HCT116 (cell line): ENCODE measurements around the gene FAM234B.

Source experiments
- CEBPB ChIP-seq: IDR thresholded peaks from 2 replicates; pipeline ENCODE4 v1.6.1; 2012; ENCODE audit warnings: low read depth
- EZH2 ChIP-seq: fragments of 200-600 bp; sonication (generic); IDR thresholded peaks from 2 replicates; pipeline ENCODE4 v1.6.1; 2017; ENCODE audit warnings: antibody characterized with exemption, mixed run types
- EZH2phosphoT487 ChIP-seq: fragments of 200-600 bp; IDR thresholded peaks from 2 replicates; pipeline ENCODE4 v1.6.1; 2018; ENCODE audit warnings: antibody characterized with exemption, borderline replicate concordance
- JUND ChIP-seq: IDR thresholded peaks from 2 replicates; pipeline ENCODE4 v1.6.1; 2012
- POLR2A ChIP-seq: IDR thresholded peaks from 2 replicates; pipeline ENCODE4 v1.7.0; 2011; ENCODE audit warnings: borderline replicate concordance; ENCODE audit not compliant: insufficient read depth, insufficient read length; ENCODE audit errors: extremely low read depth
- POLR2AphosphoS5 ChIP-seq: IDR thresholded peaks from 2 replicates; pipeline ENCODE4 v1.6.1; 2011; ENCODE audit warnings: mild to moderate bottlenecking, low read depth, low read length, moderate library complexity
- RAD21 ChIP-seq: IDR thresholded peaks from 2 replicates; pipeline ENCODE4 v1.6.1; 2012; ENCODE audit warnings: low read depth, mild to moderate bottlenecking
- SP1 ChIP-seq: IDR thresholded peaks from 2 replicates; pipeline ENCODE4 v1.6.1; 2012; ENCODE audit warnings: low read depth
- TCF7L2 ChIP-seq: IDR thresholded peaks from 2 replicates; pipeline ENCODE4 v1.7.0; 2011; ENCODE audit warnings: borderline replicate concordance, inconsistent platforms; ENCODE audit not compliant: insufficient read depth, insufficient read length; ENCODE audit errors: extremely low read depth
- ZNF274 ChIP-seq: fragments of 200-500 bp; sonication (Bioruptor generic); IDR thresholded peaks from 2 replicates; pipeline ENCODE4 v1.6.1; 2014; ENCODE audit warnings: mild to moderate bottlenecking, low read depth, low read length, inconsistent platforms
- TF ChIP-seq, protein P1 (sequence below): IDR thresholded peaks from 2 replicates; pipeline ENCODE4 v1.6.1; 2012
- TF ChIP-seq, protein P2 (sequence below), 3 experiments: fragments of 200-600 bp in 1 of 3; sonication (generic) in 1 of 3; IDR thresholded peaks in 2 of 3; conservative IDR thresholded peaks in 1 of 3; 2 replicates each; pipeline ENCODE4 v1.5.1; 2012 to 2017; ENCODE audit warnings: low read depth in 2 of 3, low read length in 2 of 3, antibody characterized with exemption in 1 of 3, borderline replicate concordance in 1 of 3, control low read depth in 1 of 3, mild to moderate bottlenecking in 1 of 3, mixed read lengths in 1 of 3, mixed run types in 1 of 3, moderate library complexity in 1 of 3; ENCODE audit not compliant: insufficient read depth in 1 of 3
- TF ChIP-seq, protein P3 (sequence below): IDR thresholded peaks from 2 replicates; pipeline ENCODE4 v1.6.1; 2012; ENCODE audit warnings: low read depth

DNA sequence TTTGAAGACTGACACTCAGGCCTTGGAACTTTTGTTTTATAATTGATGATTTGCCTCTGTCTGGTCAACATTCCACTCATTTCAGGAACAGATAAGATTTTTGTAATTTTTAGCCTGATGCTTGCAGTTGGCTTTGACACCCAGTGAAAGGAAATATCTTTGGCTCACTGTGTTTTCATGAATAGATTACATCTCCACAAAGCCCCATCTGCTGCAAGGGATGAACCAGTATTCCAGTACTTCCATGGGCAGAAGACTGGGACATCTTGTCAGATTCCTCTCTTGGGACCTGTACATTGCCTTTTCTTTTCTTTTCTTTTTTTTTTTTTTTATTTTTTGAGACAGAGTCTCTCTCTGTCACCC lies 30.9 kb downstream of the FAM234B start:
- TF ChIP-seq SP1 (no peak), POLR2A (no peak), EZH2phosphoT487 (no peak), POLR2AphosphoS5 (no peak), CEBPB (no peak), RAD21 (no peak), EZH2 (no peak), JUND (no peak), TCF7L2 (no peak), ZNF274 (no peak)
- TF ChIP-seq, protein P1, sequence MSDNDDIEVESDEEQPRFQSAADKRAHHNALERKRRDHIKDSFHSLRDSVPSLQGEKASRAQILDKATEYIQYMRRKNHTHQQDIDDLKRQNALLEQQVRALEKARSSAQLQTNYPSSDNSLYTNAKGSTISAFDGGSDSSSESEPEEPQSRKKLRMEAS: no peak
- TF ChIP-seq, protein P2, sequence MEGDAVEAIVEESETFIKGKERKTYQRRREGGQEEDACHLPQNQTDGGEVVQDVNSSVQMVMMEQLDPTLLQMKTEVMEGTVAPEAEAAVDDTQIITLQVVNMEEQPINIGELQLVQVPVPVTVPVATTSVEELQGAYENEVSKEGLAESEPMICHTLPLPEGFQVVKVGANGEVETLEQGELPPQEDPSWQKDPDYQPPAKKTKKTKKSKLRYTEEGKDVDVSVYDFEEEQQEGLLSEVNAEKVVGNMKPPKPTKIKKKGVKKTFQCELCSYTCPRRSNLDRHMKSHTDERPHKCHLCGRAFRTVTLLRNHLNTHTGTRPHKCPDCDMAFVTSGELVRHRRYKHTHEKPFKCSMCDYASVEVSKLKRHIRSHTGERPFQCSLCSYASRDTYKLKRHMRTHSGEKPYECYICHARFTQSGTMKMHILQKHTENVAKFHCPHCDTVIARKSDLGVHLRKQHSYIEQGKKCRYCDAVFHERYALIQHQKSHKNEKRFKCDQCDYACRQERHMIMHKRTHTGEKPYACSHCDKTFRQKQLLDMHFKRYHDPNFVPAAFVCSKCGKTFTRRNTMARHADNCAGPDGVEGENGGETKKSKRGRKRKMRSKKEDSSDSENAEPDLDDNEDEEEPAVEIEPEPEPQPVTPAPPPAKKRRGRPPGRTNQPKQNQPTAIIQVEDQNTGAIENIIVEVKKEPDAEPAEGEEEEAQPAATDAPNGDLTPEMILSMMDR (IDR thresholded peaks at IDR 0.05 in 2 of 3, conservative IDR thresholded peaks at IDR 0.05 in 1 of 3; ENCODE audit: borderline replicate concordance in 1 of 3, insufficient read depth in 1 of 3, low read depth in 2 of 3, low read length in 2 of 3): no peak
- TF ChIP-seq, protein P3, sequence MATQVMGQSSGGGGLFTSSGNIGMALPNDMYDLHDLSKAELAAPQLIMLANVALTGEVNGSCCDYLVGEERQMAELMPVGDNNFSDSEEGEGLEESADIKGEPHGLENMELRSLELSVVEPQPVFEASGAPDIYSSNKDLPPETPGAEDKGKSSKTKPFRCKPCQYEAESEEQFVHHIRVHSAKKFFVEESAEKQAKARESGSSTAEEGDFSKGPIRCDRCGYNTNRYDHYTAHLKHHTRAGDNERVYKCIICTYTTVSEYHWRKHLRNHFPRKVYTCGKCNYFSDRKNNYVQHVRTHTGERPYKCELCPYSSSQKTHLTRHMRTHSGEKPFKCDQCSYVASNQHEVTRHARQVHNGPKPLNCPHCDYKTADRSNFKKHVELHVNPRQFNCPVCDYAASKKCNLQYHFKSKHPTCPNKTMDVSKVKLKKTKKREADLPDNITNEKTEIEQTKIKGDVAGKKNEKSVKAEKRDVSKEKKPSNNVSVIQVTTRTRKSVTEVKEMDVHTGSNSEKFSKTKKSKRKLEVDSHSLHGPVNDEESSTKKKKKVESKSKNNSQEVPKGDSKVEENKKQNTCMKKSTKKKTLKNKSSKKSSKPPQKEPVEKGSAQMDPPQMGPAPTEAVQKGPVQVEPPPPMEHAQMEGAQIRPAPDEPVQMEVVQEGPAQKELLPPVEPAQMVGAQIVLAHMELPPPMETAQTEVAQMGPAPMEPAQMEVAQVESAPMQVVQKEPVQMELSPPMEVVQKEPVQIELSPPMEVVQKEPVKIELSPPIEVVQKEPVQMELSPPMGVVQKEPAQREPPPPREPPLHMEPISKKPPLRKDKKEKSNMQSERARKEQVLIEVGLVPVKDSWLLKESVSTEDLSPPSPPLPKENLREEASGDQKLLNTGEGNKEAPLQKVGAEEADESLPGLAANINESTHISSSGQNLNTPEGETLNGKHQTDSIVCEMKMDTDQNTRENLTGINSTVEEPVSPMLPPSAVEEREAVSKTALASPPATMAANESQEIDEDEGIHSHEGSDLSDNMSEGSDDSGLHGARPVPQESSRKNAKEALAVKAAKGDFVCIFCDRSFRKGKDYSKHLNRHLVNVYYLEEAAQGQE: no peak
